Tibial nerve (tissue), 4 donors: ENCODE results near the gene SALL4.

ENCODE experiments used
- CTCF ChIP-seq, 5 experiments: fragments of 200-600 bp in 3 of 5; fragments of 450-650 bp in 2 of 5; sonication (generic) in 3 of 5; IDR thresholded peaks; one replicate each; pipeline ENCODE4 v1.5.1; 2016 to 2019; ENCODE audit warnings: antibody characterized with exemption in 5 of 5, mild to moderate bottlenecking in 3 of 5, moderate library complexity in 2 of 5
- EP300 ChIP-seq, 2 donors: sonication (generic); formaldehyde crosslinking; IDR thresholded peaks; one replicate each; pipeline ENCODE4 v1.6.1; 2017; ENCODE audit warnings: antibody characterized with exemption in 2 of 2, mild to moderate bottlenecking in 1 of 2
- POLR2A ChIP-seq, 2 donors: fragments of 450-650 bp; IDR thresholded peaks; one replicate each; pipeline ENCODE4 v1.6.1; 2017; ENCODE audit warnings: antibody characterized with exemption in 2 of 2, mild to moderate bottlenecking in 2 of 2, moderate library complexity in 2 of 2

GRCh38 chr20:51792960-51793359, 9.4 kb downstream of the SALL4 start:
- no peak for TF ChIP-seq CTCF (IDR thresholded peaks at IDR 0.05)
- no peak for TF ChIP-seq EP300 (IDR thresholded peaks at IDR 0.05)
- no peak for TF ChIP-seq POLR2A (IDR thresholded peaks at IDR 0.05)
